HG03469 (cell line): Measurements from ENCODE around the gene ELOVL3.
"Not testable (repeated sequence)": the region's sequence is repeated elsewhere in the genome, so short reads cannot be mapped to it uniquely, and the experiment has no call there.

Experiments
- ATAC-seq: cut with Tn5 transposase; IDR thresholded peaks from one replicate; pipeline ENCODE4 v1.9.1; 2021; ENCODE audit warnings: mild to moderate bottlenecking, moderate library complexity, moderate number of reproducible peaks; ENCODE audit not compliant: unreplicated experiment

ELOVL3 gene, protein sequence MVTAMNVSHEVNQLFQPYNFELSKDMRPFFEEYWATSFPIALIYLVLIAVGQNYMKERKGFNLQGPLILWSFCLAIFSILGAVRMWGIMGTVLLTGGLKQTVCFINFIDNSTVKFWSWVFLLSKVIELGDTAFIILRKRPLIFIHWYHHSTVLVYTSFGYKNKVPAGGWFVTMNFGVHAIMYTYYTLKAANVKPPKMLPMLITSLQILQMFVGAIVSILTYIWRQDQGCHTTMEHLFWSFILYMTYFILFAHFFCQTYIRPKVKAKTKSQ

DNA sequence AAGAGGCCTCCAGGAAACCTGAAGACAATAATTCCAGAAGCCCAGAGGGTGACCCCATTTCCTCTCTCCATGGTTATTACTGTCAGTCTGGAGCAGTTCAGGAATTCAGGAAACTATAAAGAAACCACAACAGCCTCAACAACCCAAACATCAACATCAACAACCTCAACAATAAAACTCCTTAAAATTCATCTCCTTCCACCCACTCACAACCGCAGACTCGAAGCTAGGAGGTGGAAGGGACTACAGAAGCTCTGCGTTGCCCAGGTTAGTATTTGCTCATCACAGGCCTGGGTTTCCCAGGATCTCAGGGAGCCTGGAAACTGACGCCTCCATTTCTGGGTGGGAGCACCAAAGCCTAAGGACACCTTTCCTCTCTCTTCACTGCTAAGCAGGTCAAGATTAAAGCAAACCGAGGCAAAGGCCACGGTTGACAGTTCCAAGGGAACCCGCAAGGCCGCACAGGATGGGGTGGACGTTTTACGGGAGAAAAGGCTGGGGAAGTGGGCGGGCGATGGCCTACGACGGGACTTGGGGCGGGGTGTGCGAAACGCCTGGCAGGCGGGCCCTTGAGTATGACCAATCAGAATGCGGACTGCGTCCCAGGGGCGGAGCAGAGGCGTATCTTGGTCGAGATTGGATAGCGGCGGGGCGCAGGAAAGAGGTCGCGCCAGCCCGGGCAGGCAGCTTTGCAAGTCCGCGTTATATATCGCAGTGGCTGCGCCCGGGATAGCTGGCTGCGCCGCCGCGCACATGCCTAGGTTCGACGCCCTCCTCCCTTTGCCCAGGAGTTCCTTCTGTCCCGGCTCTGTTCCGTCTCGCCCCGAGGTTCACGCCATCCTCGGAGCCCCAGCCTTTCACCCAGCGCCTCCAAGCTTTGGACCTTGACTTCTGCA, at the start of gene ELOVL3:
ELOVL3 (plus strand) TSS at position 654 of the 896 bp plus-strand sequence. CDS start 250 bp downstream, outside the sequence.
- ATAC-seq, result peak; percentile 76

DNA sequence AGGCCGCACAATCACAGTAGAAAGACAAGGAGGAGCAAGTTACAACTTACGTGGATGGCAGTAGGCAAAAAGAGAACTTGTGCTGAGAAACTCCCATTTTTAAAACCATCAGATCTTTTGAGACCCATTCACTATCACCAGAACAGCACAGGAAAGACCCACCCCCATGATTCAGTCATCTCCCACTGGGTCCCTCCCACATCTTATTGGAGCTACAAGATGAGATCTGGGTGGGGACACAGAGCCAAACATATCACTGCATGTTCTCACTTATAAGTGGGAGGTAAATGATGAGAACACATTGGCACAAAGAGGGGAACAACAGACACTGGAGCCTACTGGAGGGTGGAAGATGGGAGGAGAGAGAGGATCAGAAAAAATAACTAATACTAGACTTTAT, 41.5 kb upstream of the ELOVL3 start:
- ATAC-seq, result no peak

DNA sequence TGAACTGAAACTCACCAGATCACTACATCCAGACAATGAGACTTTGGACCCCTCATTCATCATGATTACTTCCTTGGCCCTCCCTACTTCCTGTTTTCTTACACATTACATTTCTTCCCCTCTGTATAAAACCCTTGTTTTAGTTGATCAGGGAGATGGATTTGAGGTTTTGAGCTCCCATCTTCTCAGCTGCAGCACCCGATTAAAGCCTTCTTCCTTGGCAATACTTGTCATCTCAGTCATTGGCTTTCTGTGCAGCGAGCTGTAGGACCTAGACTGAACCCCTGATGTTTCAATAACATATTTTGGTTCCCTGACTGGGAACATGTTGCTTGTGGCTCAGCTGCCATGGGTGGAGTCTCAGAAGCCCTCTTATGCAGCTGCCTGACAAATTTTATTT, 40.8 kb upstream of the ELOVL3 start:
- no peak for ATAC-seq

DNA sequence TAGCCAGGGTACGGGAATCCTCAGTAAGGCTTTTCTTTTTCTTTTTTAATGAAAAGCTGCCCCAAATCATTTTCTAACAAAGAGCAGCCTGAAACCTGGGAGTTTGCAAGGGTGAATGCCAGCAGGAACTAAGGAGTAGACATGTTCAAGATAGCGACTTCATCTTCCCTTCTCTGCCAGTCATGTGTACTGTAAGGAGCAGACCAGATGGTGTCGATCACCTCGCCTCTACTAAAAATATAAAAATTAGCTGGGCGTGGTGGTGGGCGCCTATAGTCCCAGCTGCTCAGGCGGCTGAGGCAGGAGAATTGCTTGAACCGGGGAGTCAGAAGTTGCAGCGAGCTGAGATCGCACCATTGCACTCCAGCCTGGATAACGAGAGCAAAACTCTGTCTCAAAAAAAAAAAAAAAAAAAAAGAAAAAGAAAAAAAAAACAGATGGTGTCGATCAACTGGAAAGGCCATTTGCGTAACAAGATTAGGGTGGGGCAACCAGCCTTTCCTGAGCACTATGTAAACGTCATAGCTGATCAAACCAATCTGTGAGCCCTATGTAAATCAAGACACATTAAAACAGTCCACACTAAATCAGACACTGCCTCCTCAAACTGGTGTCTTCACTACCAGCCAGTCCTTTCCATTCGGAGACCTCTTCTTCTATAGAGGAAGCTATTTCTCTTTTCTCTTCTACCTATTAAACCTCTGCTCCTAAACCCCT, 40.1 kb upstream of the ELOVL3 start:
- no peak for ATAC-seq

DNA sequence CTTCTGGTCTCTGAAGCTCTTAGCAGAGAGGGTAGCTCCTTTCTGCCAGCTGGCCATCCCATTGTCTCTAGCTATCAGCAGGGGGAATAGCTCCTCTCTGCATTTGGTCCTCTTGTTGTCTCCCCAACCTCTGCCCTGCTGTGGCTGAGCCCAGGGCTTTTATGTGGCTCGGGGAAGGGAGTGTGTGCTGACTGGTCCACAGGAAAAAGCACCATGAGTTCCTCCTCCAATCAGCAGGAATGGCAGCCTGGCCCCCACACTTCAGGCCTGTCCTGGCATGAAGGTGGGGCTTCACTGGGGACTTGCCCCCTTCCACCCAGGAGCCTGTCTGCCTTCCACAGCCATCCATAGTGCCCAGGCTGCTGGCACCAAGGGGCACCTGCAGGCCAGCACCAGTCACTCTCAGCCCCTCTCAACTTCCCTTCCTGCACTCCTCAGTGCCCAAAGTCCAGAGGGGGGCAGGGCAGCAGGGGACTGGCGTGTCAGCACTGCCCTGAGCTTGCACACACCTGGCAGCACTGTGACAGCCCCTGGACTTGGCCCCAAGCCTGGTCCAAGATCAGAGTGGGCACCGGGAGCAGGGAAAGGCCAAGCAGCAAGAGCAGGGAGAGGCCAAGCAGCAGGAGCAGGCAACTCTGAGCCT, 37.7 kb upstream of the ELOVL3 start:
- no peak for ATAC-seq

DNA sequence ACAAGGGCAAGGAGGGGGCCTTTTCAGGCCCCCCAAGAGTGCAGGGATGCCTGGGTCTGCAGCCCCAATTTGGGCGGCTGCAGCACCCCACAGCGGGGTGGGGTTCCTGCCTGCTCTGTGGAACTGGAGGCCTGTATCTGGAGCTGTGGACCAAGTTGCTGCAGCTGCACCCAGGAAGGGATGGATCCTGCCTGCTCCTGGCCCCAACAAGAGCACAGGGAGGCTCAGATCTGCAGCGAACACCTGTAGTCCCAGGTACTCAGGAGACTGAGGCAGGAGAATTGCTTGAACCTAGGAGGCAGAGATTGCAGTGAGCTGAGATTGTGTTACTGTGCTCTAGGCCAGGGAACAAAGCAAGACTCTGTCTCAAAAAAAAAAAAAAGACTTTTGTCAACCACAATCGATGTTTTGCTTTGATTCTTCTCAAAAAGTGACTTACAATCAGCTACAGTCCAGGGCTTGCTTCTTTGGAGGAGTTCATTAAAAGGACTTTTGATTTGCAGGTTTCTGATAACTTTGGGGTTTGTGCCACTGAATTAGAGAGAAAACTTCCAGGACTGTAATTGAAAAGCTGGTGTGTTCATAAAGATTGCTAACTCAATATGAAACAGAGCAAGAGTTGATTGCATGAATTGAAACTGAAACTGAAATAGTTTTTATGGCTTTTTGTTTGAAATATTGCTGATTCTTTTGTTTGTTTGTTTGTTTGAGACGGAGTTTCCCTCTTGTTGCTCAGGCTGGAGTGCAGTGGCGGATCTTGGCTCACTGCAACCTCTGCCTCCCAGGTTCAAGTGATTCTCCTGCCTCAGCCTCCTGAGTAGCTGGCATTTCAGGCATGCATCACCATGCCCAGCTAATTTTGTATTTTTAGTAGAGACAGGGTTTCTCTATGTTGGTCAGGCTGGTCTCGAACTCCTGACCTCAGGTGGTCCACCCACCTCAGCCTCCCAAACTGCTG, 36.9 kb upstream of the ELOVL3 start:
- not testable (repeated sequence) for ATAC-seq

DNA sequence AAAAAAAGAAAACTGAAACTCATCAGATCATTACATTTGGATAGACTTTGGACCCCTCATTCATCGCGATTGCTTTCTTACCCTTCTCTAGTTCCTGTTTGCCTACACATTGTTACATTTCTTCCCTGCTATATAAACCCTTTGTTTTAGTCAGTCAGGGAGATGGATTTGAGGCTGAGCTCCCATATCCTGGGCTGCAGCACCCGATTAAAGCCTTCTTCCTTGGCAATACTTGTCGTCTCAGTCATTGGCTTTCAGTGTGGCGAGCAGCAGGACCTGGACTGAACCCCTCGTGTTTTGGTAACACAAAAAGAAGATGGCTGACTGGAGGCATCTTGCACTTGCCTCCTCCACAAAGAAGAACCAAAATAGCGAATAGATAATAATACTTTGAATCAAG, 34.1 kb upstream of the ELOVL3 start:
- ATAC-seq, result no peak

DNA sequence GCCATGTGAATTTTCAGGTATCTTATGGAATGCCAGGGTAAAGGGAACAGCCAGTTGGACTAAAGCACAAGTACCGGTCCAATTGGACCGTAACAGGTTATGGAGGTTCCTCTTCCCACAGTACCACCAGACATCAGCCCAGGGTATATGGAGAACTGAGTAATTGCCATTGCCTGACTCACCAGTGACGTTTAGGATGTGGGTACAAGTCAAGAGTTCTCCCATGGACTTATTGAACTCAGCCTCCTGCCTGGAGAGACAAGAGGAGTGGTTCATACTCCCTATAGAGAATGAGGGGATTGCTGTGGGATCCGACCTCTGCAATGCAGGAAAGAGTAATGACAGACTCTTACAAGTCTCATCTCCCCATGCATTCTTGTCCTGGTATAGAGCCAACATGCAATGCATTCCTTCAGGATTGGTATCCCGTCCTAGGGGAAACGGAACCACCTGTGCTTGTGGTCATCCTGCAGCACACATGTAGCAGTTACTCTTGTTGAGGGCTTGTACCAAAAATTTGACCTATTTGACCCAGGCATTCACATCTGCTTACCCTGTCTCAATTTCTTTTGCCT, 30.7 kb upstream of the ELOVL3 start:
- ATAC-seq, result no peak

DNA sequence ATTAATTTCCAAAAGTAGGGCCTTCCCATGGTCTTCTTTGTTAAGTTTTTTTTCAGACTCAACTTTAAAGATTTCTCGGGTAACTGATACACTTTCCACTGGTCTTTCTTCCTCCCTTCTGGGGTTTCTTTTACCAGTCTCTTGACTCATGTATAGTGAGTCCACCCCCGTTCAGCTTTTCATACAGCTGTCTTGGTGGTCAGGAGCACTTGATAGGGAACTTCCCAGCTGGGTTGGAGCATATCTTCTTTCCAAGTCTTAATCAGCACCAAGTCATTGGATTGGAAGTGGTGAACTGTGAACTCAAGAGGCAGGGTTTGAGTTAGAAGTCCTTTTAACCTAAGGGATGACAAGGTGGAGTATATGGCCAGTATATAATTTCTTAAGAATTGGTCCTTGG, 29.2 kb upstream of the ELOVL3 start:
- no peak for ATAC-seq

DNA sequence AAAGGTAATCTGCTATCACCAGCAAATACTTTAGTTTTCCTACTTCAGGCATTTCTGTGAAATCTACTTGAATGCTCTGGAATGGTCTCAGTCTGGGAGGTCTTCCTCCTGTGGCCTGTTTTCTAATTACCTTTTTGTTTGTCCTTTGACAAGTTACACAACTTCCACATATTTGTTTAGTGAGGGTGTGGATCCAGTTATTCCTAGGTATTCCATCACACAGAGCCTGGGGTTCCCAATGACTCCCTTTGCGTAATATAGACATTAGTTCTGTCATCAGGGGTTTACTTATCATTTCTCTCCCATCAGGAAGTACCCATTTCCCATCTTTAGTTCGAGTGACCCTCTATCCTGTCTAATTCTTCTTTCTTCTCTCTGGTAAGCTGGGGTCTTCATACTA, 28.1 kb upstream of the ELOVL3 start:
- no peak for ATAC-seq

DNA sequence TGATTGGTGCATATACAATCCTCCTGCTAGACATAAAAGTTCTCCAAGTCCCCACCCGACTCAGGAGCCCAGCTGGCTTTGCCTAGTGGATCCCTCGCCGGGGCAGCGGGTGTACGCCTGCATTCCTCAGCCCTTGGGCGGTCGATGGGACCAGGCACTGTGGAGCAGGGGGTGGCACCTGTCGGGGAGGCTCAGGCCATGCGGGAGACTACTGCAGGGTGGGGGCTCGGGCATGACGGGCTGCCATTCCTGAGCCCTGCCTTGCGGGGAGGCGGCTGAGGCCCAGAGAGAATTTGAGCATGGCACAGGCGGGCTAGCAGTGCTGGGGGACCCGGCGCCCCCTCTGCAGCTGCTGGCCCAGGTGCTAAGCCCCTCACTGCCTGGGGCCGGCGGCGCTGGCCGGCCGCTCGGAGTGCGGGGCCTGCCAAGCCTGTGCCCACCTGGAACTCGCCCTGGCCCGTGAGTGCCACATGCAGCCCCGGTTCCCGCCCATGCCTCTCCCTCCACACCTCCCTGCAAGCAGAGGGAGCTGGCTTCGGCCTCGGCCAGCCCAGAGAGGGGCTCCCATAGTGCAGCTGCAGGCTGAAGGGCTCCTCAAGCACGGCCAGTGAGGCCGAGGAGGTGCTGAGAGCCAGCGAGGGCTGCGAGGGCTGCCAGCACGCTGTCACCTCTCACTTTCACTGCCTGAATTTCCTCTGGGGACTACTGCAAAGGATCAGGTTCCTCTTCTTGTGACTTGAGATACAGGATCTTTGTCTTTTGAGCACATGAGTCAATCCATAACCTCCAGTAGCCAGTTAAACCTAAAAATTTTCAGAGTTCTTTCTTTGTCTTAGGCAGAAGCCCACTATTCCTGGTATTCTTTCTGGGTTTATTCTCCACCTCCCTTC, 25.1 kb upstream of the ELOVL3 start:
- no peak for ATAC-seq

DNA sequence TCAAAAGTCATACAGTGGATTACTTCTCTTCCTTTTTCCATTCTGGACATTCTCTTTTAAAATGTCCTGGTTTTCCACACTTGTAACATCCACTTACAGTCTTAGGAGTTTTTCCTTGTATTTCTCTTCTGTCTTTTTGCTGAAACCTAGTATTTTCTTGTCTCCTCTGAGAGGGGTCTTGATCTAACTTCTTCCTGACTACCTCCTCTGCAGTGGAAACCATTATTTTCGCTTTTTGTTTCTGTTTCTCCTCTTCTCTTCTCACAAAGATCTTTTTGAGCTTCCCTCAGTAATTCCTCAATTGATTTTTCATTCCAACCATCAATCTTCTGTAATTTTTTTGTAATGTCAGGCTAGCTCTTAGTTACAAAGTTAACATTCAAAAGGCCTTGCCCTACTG, 23.7 kb upstream of the ELOVL3 start:
- no peak for ATAC-seq

DNA sequence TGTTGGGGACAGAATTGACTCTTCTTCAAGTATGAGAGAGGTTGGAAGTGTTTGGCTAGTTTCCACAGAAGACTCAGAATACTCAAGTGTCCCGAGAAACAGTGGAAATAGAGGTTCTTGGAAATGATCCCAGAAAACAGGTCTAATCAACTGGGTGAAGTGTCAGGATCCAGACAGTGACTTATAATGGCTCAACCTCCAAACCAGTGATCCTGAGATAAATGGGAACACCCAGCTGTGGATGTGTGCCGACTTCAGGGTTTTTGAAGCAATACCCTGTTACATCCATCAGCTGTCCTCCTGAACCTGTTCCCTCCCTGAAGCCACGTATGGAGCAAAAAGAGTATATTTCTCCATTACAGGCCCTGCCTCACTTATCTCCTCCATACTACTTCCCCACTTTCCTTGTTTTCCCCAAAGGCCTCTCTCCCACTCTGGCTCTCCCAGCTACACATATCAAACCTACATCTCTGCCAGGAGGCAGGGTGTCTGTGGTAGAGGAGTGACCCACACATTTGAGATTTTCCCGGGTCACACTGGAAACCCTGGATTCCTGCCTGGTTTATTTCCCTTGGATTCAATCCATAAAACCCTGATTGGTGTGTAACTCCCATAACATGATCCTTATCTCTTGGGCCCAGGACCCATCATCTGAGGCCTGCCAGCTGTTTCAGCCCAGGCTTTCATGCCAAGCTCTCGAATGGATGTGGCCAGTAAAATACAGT, 17.6 kb upstream of the ELOVL3 start:
- ATAC-seq, result no peak

DNA sequence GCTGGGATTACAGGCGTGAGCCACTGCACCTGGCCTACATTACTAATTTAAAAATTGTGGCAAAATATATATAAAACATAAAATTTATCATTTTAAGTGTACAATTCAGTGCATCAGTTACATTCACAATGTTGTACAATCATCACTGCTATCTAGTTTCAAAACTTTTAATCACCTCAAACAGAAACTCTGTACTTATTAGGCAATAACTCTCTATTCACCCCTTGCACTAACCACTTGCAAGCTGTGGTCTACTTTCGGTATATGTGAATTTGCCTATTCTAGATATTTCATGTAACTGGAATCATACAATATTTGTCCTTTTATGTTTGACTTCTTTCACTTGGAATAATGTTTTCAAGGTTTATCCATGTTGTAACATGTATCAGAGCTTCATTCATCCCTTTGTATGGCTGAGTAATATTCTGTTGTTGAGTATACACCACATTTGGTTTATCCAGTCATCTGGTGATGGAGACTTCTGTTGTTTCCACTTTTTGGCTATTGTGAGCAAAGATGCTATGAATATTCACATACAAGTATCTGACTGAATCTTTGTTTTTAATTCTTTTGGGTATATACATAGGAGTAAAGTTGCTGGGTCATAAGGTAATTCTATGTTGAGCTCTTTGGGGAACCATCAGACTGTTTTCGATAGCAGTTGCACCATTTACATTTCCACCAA, 14.3 kb upstream of the ELOVL3 start:
- no peak for ATAC-seq

DNA sequence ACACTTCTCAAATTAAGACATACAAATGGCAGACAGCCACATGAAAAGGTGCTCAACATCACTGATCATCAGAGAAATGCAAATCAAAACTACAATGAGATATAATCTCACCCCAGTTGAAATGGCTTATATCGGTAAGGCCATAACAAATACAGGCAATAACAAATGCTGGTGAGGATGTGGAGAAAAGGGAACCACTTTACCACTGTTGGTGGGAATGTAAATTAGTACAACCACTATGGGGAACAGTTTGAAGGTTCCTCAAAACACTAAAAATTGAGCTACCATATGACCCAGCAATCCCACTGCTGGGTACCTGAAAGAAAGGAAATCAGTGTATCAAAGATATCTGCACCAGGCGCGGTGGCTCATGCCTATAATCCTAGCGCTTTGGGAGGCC, 12.5 kb upstream of the ELOVL3 start:
- not testable (repeated sequence) for ATAC-seq

DNA sequence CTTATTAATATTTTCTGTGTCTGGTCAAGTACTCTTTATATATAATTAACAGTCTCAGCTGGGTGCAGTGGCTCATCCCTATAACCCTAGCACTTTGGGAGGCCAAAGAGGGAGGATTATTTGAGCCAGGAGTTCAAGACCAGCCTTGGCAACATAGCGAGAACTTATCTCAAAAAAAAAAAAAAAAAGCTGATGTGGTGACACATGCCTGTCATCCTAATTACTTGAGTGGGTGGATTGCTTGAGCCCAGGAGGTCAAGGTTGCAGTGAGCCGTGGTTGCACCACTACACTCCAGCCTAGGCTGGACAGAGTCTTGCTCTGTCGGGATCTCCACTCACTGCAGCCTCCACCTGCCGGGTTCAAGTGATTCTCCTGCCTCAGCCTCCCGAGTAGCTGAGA, 6.7 kb upstream of the ELOVL3 start:
- ATAC-seq, result no peak

DNA sequence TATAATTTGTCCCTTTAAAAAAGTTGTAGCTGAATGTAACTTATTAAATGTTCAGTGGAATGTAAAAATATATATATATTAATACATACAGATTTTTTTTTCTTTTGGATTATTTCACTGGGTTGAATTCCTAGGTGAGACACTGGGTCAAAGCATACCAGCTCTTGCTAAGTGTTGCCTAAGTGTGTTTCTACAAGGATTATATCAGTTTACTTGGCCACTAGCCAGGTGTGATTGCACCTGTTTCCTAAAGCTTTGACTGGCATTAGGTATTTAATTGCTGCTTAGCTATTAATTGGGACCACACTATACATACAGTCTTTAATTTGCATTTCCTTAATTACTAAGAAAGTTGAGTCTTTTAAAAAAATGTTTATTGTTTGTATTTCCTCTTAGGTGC, 5.5 kb upstream of the ELOVL3 start:
- no peak for ATAC-seq
